ENCODE results near the gene DUSP3.

DNA sequence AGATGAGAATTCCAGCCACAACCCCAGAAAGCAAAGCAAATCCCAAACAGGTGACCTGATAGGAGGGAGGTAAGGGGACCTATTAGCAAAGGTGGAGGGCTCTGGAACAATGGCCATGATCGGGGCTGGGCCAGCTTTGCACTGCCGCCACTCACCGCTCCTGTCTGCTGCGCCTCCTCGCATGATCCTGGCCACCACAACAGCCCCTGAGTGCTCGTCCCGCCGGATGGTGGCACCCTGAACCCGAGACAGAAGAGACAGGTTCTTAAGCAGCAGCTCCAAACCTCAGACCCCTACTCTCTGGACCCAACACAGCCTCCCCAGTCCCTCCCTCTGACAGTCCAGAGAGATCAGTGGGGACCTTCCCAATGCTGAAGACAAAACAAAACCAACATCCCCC is 48.8 kb upstream of the DUSP3 start:
- TF ChIP-seq POLR2A (IDR thresholded peaks at IDR 0.05; ENCODE audit: low read depth, low read length) (no peak), POLR2AphosphoS5 (IDR thresholded peaks at IDR 0.05; ENCODE audit: low read depth, low read length) (no peak), TAF1 (IDR thresholded peaks at IDR 0.05; ENCODE audit: low read depth, low read length) (no peak), SPI1 (IDR thresholded peaks at IDR 0.05; ENCODE audit: low read depth, low read length) (no peak), PAX5 (IDR thresholded peaks at IDR 0.05; ENCODE audit: insufficient read depth, low read length, severe bottlenecking) (no peak)

Data from GM12891 (cell line).